ENCODE data around the gene HDAC4. TPM values are rescaled to one million over a fixed set of nuclear protein-coding genes. Genes with fewer than 3 reads are reported as not detected.

Gene HDAC4
- total RNA-seq, 1 experiment from 2014 or later = 47.6 TPM

- DNase-seq (ENCODE audit: low read depth, low spot score) = no peak
- BruUV-seq (replicated peaks) = no TSS peak
These were observed 45.1 kb upstream of the HDAC4 start for GRCh38 chr2:239445771-239446524.

More at GRCh38 chr2:239445771-239446524, 45.1 kb upstream of the HDAC4 start:
- Histone ChIP-seq H3K36me3 (ENCODE audit: control insufficient read depth in 1 of 2, insufficient read depth in 2 of 2, low read length in 2 of 2) (no peaks in the 10 kb centered on the region), H3K79me2 (ENCODE audit: insufficient read depth, low read length) (no peaks in the 10 kb centered on the region), H3K9me3 (ENCODE audit: control insufficient read depth in 1 of 2, insufficient read depth in 1 of 2, low read depth in 1 of 2, low read length in 2 of 2) (peaks cover 0 to 7% of the 10 kb centered on the region in 2 experiments; a peak in 1 of 4 replicates), H3K27me3 (ENCODE audit: insufficient read depth, low read length) (no peaks in the 10 kb centered on the region), H2AFZ (ENCODE audit: low read depth, low read length, poor library complexity, severe bottlenecking) (peak overlapping the region; percentile 80), H3K4me2 (ENCODE audit: low read length) (no peak overlapping the region), H3K4me3 (replicated peaks in 1 of 2; ENCODE audit: low read depth in 1 of 2, low read length in 2 of 2) (no peak overlapping the region), H3K9me2 (ENCODE audit: insufficient read depth) (no peaks in the 10 kb centered on the region), H4K20me1 (ENCODE audit: insufficient read depth) (no peaks in the 10 kb centered on the region), H3K27ac (ENCODE audit: low read depth, low read length) (no peak overlapping the region), H3K9ac (ENCODE audit: low read length) (no peak overlapping the region), H3K4me1 (ENCODE audit: control insufficient read depth in 1 of 2, insufficient read depth in 2 of 2, low read length in 2 of 2) (peaks cover 4 to 24% of the 10 kb centered on the region in 2 experiments; a peak in 3 of 4 replicates)
- RAD21 ChIA-PET (ENCODE audit: low non-redundant PET in 1 of 2, low total read pairs in 2 of 2, uncharacterized antibody in 2 of 2, unreplicated experiment in 2 of 2) = no interaction called here
- CTCF ChIA-PET = no interaction called here
- no peak for ATAC-seq
- TF ChIP-seq SIN3A (IDR thresholded peaks at IDR 0.05; ENCODE audit: low read depth) (no peak), MAX (IDR thresholded peaks at IDR 0.05) (no peak), POLR2AphosphoS5 (IDR thresholded peaks at IDR 0.05; ENCODE audit: low read depth, low read length) (no peak), TCF7L2 (IDR thresholded peaks at IDR 0.05; ENCODE audit: borderline replicate concordance, extremely low read depth, insufficient read depth, insufficient read length) (no peak), ZFX (IDR thresholded peaks at IDR 0.05) (no peak), POLR2A (IDR thresholded peaks at IDR 0.05; ENCODE audit: borderline replicate concordance, extremely low read depth, insufficient read depth, insufficient read length) (no peak), EZH2phosphoT487 (IDR thresholded peaks at IDR 0.05; ENCODE audit: borderline replicate concordance) (no peak), EZH2 (IDR thresholded peaks at IDR 0.05) (no peak), SP1 (IDR thresholded peaks at IDR 0.05; ENCODE audit: low read depth) (no peak), CBX3 (IDR thresholded peaks at IDR 0.05; ENCODE audit: low read depth) (no peak), FOSL1 (IDR thresholded peaks at IDR 0.05; ENCODE audit: low read depth) (no peak)
- TF ChIP-seq, protein P1, sequence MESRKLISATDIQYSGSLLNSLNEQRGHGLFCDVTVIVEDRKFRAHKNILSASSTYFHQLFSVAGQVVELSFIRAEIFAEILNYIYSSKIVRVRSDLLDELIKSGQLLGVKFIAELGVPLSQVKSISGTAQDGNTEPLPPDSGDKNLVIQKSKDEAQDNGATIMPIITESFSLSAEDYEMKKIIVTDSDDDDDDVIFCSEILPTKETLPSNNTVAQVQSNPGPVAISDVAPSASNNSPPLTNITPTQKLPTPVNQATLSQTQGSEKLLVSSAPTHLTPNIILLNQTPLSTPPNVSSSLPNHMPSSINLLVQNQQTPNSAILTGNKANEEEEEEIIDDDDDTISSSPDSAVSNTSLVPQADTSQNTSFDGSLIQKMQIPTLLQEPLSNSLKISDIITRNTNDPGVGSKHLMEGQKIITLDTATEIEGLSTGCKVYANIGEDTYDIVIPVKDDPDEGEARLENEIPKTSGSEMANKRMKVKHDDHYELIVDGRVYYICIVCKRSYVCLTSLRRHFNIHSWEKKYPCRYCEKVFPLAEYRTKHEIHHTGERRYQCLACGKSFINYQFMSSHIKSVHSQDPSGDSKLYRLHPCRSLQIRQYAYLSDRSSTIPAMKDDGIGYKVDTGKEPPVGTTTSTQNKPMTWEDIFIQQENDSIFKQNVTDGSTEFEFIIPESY (IDR thresholded peaks at IDR 0.05; ENCODE audit: extremely low read depth, insufficient replicate concordance, low read length) = no peak
- TF ChIP-seq, protein P2, sequence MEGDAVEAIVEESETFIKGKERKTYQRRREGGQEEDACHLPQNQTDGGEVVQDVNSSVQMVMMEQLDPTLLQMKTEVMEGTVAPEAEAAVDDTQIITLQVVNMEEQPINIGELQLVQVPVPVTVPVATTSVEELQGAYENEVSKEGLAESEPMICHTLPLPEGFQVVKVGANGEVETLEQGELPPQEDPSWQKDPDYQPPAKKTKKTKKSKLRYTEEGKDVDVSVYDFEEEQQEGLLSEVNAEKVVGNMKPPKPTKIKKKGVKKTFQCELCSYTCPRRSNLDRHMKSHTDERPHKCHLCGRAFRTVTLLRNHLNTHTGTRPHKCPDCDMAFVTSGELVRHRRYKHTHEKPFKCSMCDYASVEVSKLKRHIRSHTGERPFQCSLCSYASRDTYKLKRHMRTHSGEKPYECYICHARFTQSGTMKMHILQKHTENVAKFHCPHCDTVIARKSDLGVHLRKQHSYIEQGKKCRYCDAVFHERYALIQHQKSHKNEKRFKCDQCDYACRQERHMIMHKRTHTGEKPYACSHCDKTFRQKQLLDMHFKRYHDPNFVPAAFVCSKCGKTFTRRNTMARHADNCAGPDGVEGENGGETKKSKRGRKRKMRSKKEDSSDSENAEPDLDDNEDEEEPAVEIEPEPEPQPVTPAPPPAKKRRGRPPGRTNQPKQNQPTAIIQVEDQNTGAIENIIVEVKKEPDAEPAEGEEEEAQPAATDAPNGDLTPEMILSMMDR (IDR thresholded peaks at IDR 0.05 in 2 of 3, conservative IDR thresholded peaks at IDR 0.05 in 1 of 3; ENCODE audit: borderline replicate concordance in 1 of 3, insufficient read depth in 1 of 3, low read depth in 2 of 3, low read length in 2 of 3) = no peak
- intact Hi-C loops (cut with micrococcal nuclease) = no loop called here
- POLR2A ChIA-PET = no interaction called here
